Effector CD8-positive, alpha-beta T cell (primary cell): ENCODE results near the gene SIPA1L3.
A peak's percentile ranks its signal among the peaks of the same experiment; 100 is the strongest.
"Not testable (repeated sequence)": the region's sequence is repeated elsewhere in the genome, so short reads cannot be mapped to it uniquely, and the experiment has no call there.

Source experiments
- DNase-seq: peaks from one replicate; lab custom pipeline; 2025; lab: John Stamatoyannopoulos, UW

SIPA1L3 gene

DNA sequence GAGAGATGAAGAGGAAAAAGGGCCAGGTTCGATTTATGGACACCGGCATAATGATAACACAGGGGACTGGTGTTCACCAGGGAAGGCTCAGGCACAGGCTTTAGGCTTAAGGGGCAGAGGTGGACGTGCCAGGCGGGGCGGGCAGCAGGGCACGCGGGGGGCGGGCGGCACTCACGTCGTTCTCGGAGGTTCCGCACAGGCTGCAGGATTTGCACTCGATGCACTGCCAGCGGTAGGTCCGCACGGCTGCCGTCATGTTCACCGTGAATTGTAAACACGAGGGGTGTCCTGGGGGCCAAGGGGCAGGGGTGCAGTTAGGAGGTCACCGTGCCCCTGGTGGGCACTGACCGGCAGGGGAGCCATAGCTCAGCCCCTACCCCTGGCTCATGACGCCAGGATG lies 306.5 kb downstream of the SIPA1L3 start:
- DNase-seq = no peak

GRCh38 chr19:38213911-38214625 lies 307.1 kb downstream of the SIPA1L3 start:
- DNase-seq = no peak

GRCh38 chr19:38216785-38217641 lies 310.0 kb downstream of the SIPA1L3 start:
- no peak for DNase-seq

DNA sequence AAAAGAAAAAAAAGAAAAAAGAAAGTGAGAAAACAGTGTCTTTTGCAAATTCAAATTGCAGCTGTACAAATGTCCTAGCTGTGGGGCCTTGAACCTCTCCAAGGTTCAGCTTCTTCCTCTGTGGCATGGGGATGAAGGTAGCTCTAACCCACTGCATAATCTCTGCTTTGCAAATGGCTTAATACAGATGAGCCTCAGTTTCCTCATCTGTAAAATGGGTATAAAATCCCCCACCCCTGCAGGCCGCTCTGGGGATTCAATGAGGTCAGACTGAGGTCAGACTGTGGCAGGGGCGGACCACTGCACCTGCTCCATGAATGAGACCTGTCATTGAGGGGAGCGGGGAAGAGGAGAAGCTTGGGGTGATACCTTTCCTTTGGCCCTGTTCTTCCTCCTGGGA lies 311.2 kb downstream of the SIPA1L3 start:
- DNase-seq = no peak

DNA sequence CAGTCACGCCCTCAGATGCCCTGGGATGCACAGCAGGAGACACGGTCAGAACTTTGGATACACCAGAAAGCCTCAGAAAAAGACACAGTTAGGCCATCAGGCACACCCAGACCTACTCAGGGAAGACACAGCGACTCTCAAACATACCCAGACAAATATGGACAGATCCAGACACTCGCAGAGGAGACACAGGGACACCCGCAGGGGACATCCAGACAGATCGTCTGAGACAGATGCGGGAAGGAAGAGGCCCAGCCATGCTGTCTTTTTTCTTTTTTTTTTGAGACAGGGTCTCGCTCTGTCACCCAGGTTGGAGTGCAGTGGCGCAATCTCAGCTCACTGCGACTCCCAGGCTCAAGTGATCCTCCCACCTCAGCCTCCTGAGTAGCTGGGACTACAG lies 312.2 kb downstream of the SIPA1L3 start:
- no peak for DNase-seq

- DNase-seq = no peak
Observed at GRCh38 chr19:38221421-38221820, 314.4 kb downstream of the SIPA1L3 start.

- DNase-seq = no peak
Observed at GRCh38 chr19:38221919-38222830, 315.2 kb downstream of the SIPA1L3 start.

- DNase-seq = no peak
Observed at GRCh38 chr19:38223119-38223523, 316.1 kb downstream of the SIPA1L3 start.

- no peak for DNase-seq
Observed at GRCh38 chr19:38223617-38224013, 316.6 kb downstream of the SIPA1L3 start.

DNA sequence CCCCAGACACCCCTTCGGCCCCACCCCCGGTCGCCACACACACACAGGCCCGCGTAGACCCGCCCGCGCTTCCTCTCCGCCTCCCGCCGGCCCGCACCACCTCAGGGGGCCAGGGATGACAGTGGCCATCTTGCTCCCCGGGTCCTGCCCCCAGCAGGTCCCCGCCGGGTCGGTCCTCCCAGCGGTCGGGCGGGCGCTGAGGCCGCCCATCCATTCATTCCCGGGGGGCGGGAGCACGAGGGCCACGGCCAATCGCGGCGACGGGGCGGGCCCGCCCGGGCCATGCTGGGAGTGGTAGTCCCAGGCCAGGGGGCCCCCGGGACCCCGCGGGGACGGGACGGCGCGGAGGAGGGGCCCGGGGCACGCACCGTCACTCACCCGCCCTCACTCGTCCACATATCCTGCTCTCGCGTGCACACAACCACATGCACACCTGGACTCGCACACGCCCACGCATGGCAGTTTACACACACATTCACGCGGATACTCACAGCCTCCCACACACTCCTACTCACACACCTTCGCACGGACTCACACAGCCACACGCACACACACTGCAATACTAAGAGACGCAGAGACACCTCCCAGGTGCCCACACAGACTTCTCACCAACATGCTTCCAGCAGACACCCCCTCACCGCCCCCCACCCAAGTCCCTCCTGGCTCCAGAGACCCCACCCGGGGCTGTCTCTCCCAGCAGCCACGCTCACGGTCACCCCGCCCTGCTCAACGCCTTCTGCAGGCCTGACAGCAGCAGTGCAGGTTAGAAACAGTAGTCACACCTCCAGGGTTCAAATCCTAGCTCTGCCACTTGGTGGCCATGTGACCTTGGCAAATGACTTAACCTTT lies 317.2 kb downstream of the SIPA1L3 start, which contains the start of gene DPF1:
TSS of gene DPF1 (minus strand) at position 209 of the 849 bp plus-strand sequence. CDS start at position 129, 80 bp downstream.
- DNase-seq = peak; percentile 29

DNA sequence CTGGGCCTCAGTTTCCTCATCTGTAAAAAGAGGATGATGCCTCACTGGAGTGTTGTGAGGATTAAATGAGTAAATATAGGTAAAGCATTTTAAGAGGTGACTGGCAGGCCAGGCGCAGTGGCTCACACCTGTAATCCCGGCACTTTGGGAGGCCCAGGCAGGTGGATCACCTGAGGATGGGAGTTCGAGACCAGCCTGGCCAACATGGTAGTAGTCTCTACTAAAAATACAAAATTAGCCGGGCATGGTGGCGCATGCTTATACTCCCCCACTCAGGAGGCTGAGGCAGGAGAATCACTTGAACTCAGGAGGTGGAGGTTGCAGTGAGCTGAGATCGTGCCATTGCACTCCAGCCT lies 317.8 kb downstream of the SIPA1L3 start:
- DNase-seq = not testable (repeated sequence)

GRCh38 chr19:38227287-38228004 lies 320.4 kb downstream of the SIPA1L3 start:
- DNase-seq = no peak

DNA sequence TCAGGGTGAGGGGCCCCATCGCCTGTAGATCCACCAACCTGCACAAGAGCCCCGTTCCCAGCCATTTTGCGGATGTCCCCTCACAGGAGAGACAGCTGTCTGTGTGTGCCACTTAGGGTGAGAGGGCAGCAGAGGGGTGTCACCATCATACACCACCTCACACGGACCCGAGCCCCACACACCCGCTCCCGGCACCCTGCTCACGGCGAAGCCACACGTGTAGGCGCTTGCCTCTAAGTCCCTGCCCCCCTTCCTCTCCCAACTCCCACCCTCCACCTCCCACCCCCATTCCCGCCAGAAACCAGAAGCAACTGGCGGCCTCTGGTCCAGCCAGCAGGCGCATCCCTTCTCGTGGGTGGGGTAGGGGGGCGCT lies 321.0 kb downstream of the SIPA1L3 start:
- DNase-seq = no peak

DNA sequence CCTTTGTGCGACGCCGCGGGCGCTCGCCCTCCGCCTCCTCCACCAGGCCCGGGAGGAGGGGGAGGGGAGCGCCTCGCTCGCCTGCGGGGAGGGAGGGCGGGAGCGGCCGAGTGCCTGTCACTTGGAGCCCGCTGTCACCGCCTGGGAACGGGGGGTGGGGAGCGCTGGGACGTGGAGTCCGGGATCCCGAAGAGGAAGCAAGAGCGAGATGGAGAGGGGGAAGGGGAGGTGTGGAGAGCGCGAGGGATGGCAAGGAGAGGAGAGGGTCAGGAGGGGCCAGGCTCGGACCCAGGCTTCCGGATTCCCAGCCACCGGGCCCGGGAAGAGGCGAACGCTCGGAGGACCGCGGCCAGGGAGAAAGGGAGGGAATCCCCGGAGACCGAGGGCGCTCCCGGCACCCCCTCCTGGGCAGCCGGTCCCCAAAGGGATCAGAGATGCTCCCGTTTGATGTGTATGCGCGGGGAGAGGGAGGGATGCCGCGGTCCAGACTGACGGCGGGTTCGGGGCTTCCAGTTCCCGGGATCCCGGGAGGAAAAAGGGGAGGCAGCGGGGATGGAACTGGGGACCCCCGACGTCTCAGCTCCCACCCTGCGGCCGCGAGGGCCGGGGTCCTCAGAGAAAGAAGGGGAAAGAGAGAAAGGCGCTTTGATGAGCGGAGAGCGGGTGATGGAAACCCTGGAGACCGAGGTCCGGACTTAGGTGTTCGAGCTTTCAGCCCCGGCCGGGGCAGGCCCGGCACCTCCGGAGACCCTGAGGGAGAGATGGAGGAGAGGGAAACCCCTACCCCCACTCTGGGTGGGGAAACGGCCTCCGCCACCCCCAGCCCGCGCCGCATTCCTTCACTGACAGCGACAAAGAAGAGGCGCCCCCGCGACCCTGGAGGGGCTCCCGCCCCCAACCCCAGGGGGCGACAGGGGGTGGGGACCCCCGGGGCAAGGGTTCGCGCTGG lies 321.8 kb downstream of the SIPA1L3 start:
- no peak for DNase-seq

- DNase-seq = peak; percentile 40
Observed at GRCh38 chr19:38229585-38230073, 322.6 kb downstream of the SIPA1L3 start.

GRCh38 chr19:38230506-38231133 lies 323.6 kb downstream of the SIPA1L3 start:
- DNase-seq = not testable (repeated sequence)

DNA sequence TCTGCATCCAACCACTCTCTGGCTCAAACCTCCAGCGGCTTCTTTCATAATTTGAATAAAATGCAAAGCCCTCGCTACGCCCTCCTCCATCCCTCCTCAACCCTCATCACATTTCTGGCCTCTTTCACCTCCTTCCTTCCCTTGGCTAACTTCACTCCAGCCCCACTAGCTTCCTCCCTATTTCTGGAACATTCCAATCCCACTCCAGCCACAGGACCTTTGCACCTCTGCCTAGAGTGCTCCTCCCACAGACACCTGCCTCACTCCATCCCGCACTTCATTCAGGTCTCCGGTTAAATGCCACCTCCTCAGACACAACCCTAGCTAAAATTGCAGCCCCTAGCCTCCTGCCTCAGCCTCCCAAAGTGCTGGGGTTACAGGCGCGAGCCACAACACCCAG lies 324.9 kb downstream of the SIPA1L3 start:
- DNase-seq = no peak

GRCh38 chr19:38233740-38234251 lies 326.8 kb downstream of the SIPA1L3 start:
- DNase-seq = peak; percentile 52
